Measurements from ENCODE around the gene TGFBR3.

DNA sequence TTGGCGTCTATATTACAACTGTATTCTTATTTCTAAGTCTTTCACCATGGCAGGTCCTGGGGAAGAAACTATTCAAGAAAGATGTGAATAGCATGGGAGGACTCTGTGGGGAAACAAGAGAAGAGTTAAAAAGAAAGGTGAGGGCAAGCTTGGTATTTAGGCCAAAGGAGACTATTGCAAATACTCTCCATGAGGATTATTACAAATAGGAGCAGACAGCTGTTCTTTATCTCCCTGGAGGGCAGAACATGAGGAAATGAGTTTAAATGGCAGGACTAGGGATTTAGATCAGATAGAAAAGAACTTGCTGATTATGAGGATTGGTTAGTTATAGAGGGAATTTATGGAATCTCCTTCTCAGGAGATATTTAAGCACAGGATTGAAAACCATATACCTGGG lies 198.5 kb downstream of the TGFBR3 start:
- TF ChIP-seq, protein P1, sequence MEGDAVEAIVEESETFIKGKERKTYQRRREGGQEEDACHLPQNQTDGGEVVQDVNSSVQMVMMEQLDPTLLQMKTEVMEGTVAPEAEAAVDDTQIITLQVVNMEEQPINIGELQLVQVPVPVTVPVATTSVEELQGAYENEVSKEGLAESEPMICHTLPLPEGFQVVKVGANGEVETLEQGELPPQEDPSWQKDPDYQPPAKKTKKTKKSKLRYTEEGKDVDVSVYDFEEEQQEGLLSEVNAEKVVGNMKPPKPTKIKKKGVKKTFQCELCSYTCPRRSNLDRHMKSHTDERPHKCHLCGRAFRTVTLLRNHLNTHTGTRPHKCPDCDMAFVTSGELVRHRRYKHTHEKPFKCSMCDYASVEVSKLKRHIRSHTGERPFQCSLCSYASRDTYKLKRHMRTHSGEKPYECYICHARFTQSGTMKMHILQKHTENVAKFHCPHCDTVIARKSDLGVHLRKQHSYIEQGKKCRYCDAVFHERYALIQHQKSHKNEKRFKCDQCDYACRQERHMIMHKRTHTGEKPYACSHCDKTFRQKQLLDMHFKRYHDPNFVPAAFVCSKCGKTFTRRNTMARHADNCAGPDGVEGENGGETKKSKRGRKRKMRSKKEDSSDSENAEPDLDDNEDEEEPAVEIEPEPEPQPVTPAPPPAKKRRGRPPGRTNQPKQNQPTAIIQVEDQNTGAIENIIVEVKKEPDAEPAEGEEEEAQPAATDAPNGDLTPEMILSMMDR (IDR thresholded peaks at IDR 0.05) = no peak
- TF ChIP-seq, protein P2, sequence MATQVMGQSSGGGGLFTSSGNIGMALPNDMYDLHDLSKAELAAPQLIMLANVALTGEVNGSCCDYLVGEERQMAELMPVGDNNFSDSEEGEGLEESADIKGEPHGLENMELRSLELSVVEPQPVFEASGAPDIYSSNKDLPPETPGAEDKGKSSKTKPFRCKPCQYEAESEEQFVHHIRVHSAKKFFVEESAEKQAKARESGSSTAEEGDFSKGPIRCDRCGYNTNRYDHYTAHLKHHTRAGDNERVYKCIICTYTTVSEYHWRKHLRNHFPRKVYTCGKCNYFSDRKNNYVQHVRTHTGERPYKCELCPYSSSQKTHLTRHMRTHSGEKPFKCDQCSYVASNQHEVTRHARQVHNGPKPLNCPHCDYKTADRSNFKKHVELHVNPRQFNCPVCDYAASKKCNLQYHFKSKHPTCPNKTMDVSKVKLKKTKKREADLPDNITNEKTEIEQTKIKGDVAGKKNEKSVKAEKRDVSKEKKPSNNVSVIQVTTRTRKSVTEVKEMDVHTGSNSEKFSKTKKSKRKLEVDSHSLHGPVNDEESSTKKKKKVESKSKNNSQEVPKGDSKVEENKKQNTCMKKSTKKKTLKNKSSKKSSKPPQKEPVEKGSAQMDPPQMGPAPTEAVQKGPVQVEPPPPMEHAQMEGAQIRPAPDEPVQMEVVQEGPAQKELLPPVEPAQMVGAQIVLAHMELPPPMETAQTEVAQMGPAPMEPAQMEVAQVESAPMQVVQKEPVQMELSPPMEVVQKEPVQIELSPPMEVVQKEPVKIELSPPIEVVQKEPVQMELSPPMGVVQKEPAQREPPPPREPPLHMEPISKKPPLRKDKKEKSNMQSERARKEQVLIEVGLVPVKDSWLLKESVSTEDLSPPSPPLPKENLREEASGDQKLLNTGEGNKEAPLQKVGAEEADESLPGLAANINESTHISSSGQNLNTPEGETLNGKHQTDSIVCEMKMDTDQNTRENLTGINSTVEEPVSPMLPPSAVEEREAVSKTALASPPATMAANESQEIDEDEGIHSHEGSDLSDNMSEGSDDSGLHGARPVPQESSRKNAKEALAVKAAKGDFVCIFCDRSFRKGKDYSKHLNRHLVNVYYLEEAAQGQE (IDR thresholded peaks at IDR 0.05; ENCODE audit: insufficient read depth in 1 of 2, low read depth in 2 of 2, low read length in 1 of 2) = no peak

All from Panc1 (cell line).